Measurements from ENCODE around the gene SMKR1.
"Not testable (repeated sequence)": the region's sequence is repeated elsewhere in the genome, so short reads cannot be mapped to it uniquely, and the experiment has no call there.

SMKR1 gene

GRCh38 chr7:129489491-129489890 is 12.8 kb upstream of the SMKR1 start:
- DNase-seq = no peak

DNA sequence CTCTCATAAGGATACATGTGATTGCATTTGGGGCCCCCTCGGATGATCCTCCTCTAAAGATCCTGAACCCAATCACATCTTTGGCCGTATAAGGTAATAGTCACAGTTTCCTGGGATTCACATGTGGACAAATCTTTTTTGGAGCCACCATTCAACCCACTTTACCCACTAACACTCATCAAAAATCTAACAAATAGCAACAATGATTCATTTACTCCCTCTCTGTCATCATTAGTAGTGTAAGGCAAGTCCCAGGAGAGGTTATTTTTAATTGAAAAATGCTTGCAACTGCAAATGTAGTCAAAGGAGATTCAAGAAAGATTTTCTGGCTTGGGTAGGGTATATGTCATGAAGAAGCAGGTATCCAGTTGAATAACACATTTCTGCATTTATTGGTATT is 9.9 kb upstream of the SMKR1 start:
- no peak for DNase-seq

GRCh38 chr7:129493555-129493954 is 8.8 kb upstream of the SMKR1 start:
- no peak for DNase-seq

- DNase-seq = no peak
Measured at GRCh38 chr7:129494041-129494440, 8.3 kb upstream of the SMKR1 start.

DNA sequence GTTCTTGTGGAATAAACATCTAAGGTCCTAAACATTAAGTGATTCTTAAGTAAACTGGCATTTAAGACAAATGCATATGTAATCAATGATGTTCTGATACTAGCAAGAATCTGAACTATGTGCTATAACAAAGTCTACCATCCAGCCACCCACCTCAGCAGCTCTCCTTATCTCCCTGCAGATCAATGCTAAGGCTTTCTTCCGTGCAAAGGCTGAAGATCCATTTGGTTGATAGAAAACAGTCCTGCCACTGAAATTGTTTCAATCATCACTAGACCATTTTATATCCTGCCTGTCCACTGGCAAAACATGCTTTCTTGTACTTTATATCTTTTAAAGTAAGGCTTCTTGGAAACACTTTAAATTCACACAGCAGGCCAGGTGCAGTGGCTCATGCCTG is 6.3 kb upstream of the SMKR1 start:
- no peak for DNase-seq

DNA sequence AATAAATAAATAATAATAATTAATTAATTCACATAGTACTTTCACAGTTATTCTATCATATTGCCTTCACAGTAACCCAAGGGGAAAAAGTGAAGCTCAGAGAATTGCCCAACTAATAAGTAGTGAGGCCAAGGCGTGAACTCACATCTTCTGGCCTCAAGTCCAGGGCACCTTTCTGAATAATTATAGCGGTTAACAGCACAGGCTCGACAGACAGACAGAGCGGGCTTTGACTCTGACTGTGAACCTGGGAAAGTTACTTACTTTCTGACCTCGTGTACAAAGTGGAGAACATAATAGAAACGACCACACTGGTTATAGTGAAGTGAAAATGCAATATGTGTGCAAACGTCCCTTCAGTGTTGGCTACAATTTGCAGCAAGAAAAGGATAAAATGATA is 5.7 kb upstream of the SMKR1 start:
- no peak for DNase-seq

- no peak for DNase-seq
Measured at GRCh38 chr7:129497156-129497555, 5.2 kb upstream of the SMKR1 start.

DNA sequence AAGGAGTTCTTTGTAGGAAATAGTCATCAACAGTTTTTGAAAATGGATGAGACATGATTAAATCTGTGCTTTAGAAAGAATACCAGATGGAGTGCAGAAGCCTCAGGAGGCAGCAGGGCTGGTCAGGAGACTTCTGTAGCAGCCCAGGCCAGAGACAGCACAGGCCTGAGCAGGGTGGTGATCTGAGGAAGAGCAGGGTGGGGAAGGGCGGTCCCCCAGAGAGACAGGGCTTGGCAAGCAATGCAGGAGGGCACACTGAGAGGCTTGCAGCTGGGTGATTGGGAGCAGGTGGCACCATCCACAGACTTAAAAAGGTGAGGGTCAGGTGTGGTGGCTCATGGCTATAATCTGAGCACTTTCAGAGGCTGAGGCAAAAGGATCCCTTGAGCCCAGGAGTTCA is 4.3 kb upstream of the SMKR1 start:
- DNase-seq = no peak

DNA sequence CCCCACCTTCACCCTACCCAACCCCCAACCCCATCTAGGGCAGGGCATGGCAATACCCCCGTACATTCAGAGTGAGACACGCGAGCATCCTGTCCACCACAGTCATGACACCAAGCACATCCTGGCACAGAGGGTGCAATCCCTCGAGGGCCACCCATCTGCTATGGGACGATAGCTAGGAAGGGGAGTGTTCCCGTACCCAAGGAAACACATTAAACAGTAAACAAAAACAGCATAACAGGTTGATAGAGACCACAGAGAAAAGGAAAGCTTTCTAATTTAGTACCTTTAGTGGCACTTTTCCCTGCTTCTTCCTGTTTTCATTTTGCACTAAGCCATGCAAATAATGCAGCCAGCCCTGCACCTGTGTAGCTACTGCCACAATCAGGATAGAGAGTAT is 2.3 kb upstream of the SMKR1 start:
- DNase-seq = no peak

- no peak for DNase-seq
Measured at GRCh38 chr7:129502708-129503685, 666 bp downstream of the SMKR1 start.

DNA sequence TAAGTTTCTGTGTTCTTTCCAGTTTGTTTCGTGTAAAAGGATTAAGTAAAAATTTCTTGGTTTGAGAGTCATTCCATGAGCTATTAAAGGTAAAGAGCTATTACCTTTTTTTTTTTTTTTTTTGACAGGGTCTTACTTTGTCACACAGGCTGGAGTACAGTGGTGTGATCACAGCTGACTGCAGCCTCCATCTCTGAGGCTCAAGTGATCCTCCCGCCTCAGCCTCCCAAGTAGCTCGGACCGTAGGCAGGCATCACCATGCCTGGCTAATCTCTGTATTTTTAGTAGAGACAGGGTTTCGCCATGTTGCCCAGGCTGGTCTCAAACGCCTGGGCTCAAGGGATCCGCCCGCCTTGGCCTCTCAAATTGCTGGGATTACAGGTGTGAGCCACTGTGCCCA is 1.4 kb downstream of the SMKR1 start:
- DNase-seq = no peak

DNA sequence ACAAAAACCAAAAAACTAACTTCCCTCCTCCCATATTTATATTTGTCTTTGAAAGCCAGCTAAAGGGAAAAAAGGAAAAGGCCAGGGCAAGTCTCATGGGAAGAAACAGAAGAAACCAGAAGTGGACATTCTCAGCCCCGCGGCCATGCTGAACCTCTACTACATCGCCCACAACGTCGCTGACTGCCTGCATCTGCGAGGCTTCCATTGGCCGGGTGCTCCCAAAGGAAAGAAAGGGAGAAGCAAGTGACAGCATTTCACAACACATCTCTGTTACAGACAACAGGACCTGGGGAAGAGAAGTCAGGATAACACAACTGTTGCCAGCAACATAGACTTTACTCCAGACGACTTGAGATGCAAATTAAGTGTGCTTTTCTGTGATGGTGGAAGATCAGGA is 9.9 kb downstream of the SMKR1 start:
- DNase-seq = no peak

GRCh38 chr7:129513546-129513945 is 11.2 kb downstream of the SMKR1 start:
- no peak for DNase-seq

DNA sequence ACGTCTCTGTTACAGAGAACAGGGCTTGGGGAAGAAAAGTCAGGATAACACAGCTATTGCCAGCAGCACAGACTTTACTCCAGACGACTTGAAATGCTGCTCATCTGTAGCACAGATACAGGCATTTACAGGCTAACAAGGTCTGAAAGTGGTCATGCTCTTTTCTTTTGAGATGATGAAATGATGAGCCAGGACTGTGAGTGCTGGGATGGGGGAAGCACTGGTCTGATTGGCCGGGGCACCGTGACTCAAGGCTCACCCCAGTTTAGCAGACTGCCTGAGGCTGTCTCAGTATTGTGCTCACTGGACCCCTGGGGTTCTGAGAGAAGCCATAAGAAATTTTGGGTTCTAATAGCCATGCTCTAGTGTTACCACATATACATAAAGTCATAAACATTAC is 12.4 kb downstream of the SMKR1 start:
- no peak for DNase-seq

DNA sequence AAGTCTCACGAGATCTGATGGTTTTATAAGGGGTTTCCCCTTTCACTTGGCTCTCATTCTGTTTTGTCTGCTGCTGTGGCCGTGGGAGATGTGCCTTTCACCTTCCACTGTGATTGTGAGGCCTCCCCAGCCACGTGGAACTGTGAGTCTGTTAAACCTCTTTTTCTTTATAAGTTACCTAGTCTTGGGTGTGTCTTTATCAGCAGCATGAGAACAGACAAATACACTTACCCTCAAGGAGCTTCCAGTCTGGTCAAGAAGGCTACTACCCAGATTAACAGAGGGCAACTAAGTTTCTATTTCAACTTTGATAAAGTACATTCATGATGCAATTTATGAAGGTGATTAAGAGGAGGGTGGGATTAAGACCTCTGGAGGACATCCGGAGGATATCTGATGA is 13.1 kb downstream of the SMKR1 start:
- DNase-seq = no peak

DNA sequence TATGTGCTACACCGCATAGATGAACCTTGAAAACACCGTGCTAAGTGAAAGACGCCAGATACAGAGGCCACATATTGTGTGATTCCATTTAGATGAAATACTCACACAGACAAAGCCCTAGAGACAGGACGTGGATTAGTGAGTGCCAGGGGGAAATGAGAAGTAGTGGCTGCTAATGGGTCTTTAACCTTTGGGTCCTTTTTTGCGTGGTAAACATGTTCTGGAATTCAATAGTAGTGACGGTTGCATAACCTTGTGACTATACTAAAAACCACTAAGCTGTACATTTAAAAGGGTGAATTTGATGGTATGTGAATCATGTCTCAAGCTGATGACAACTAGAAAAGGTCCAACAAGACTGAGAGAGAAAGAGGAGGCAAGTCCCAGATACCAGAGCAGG is 15.6 kb downstream of the SMKR1 start:
- DNase-seq = no peak

- DNase-seq = no peak
Measured at GRCh38 chr7:129519464-129519863, 17.1 kb downstream of the SMKR1 start.

DNA sequence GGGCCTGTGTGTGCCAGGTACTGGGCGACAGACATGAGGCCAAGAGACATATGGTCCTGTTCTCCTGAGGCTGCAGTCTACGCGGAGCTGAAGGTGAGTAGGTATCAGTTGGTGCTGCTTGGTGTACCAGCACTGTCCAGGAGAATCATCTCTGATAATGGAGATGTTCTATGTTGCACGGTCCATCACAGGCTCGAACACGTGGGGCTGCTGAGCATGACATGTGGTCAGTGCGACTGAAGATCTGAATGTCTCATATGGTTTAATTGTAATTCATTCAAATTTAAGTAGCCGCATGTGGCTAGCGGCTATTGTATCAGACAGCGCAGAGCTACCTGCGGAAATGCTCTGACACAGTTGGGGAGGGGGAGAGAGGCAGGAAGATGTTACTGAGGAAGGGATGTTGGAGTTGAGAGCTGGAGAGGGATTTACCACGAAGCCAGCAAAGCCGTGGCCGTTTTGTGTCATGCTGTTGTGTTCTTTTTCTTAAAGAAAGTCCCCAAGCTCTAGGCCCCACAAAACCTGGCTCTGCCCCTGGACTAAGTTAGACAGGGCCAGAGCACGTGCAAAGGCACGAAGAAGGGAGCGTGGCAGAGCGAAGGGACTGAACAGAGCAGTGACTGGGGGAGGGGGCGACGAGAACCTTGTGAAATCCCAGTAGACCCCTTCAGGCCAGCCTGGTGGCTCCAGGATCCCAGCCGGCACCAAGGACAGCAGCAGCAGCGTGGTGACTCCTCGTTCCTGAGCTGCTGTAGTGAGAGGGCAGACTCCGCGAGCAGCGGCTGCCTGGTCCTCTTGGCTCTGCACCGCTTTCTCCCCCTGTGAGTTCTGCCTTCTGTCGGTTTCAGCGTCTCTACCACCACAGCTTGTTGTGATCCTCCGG is 20.0 kb downstream of the SMKR1 start:
- no peak for DNase-seq

DNA sequence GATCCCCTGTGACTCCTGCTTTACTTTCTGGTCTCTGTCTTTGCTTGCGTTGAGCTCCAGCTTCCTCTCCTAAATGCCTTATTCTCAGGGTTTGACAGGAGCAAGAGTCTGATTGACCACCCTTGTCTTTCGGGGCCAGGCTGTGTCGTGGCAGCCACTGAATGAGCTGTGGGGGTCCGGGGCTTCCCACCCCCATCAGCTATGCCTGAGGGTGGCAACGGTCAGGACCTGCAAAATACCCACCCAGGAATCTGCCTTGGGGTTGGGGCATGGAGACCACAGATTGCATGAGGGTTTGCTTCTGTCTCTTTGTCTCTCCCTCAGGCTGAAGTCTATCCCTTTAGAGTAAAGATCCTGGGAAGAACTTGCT is 20.6 kb downstream of the SMKR1 start:
- no peak for DNase-seq

- no peak for DNase-seq
Measured at GRCh38 chr7:129523924-129524323, 21.6 kb downstream of the SMKR1 start.

GRCh38 chr7:129524405-129524804 is 22.1 kb downstream of the SMKR1 start:
- DNase-seq = not testable (repeated sequence)

GRCh38 chr7:129525225-129525862 is 23.0 kb downstream of the SMKR1 start:
- no peak for DNase-seq

DNA sequence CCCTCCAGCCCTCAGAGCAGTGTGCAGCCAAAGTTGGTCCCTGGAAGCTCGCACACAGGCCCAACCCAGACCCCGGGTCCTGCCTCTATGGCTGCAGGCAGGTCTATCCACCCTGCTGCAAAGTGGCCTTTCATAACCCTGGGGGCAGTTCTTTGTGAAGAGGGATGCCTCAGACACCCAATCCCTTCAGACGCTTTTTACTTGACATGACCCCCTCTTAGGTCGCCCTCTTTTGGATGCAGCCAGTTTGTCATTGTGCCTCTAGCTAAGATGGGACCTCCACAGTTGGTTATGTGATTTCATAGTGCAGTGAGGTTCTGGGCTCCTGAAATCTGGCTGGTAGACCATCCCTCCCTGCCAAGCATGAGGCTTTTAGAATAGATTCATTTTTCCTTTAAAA is 27.3 kb downstream of the SMKR1 start:
- no peak for DNase-seq
